Measurements from ENCODE around the gene PELI1.

DNA sequence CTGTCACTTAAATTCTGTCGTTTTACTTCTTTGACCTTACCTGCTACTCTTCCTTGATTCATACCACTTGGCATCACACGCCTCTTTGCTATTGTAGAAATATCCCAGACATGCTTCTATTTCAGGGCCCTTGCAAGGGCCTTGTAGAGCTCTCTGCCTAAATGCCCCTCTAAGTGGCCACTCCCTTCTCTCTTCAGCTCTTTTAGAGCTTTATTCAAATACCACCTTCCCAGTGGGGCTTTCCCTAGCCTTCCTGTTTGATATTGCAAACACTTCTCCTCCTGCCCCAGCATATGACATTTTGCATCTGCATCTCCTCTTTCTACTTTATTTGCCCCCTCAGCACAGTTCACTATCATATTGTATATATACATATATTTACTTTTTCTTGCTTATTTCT lies 54.0 kb downstream of the PELI1 start:
- TF ChIP-seq, protein P1, sequence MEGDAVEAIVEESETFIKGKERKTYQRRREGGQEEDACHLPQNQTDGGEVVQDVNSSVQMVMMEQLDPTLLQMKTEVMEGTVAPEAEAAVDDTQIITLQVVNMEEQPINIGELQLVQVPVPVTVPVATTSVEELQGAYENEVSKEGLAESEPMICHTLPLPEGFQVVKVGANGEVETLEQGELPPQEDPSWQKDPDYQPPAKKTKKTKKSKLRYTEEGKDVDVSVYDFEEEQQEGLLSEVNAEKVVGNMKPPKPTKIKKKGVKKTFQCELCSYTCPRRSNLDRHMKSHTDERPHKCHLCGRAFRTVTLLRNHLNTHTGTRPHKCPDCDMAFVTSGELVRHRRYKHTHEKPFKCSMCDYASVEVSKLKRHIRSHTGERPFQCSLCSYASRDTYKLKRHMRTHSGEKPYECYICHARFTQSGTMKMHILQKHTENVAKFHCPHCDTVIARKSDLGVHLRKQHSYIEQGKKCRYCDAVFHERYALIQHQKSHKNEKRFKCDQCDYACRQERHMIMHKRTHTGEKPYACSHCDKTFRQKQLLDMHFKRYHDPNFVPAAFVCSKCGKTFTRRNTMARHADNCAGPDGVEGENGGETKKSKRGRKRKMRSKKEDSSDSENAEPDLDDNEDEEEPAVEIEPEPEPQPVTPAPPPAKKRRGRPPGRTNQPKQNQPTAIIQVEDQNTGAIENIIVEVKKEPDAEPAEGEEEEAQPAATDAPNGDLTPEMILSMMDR (IDR thresholded peaks at IDR 0.05) = no peak
- no peak for TF ChIP-seq POLR2AphosphoS5 (IDR thresholded peaks at IDR 0.05)

Measured in breast epithelium (tissue), 3 donors.